AML-193 (cell line): Measurements from ENCODE around the gene DLG2.
A peak's percentile ranks its signal among the peaks of the same experiment; 100 is the strongest.
"Not testable (repeated sequence)": the region's sequence is repeated elsewhere in the genome, so short reads cannot be mapped to it uniquely, and the experiment has no call there.

Source experiments
- DNase-seq, 2 experiments: peaks; one replicate each; lab custom pipeline; 2025; lab: John Stamatoyannopoulos, UW

The DLG2 gene

GRCh38 chr11:85643191-85643614, 16.1 kb upstream of the DLG2 start:
- no peak for DNase-seq

DNA sequence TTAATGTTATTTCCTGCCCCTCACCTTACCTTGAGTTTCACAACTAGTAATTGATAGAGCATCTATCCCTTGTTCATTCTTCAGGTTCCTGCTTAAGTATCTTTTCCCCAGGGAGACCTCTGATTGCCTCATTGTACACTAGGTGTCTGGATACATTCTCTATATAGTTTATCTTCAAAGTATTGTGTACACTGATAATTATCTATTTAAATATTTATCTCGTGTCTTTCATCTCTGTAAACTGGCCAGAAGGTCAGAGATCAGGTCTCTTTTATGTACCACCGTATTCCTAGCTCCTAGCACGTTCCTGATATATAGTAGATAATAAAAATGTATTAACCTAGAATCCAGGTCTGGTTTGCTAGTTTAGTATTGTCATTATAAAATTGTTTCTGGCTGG, 7.6 kb upstream of the DLG2 start:
- DNase-seq, result no peak

DNA sequence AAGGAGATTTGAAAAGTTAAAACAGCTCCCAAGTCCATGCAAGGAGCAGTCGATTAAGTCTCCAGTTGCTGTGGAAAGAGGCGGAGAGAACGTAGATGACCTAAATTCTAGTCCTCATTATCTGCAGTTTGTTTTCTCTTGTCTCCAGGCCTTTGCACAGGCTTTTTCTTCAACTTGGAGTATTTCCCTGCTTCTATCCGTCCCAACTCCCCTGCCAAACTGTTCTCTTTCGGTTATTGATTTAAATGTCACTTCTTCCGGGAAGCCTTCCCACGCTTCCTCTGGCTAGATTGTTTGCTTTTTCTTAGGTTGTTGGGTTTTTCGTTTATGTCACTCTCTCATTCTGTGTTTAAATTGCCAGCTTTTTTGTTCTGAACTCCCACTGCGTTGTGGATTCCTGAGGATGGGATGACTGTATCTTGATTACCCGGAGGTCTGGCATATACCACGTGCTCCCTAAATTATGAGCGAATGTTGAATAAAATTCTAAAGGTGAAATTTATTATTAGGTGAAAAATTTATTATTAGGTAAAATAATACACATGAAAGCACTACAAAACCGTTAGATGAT, 1.7 kb upstream of the DLG2 start:
- DNase-seq, result peak in 1 of 2 experiments; percentile 49

DNA sequence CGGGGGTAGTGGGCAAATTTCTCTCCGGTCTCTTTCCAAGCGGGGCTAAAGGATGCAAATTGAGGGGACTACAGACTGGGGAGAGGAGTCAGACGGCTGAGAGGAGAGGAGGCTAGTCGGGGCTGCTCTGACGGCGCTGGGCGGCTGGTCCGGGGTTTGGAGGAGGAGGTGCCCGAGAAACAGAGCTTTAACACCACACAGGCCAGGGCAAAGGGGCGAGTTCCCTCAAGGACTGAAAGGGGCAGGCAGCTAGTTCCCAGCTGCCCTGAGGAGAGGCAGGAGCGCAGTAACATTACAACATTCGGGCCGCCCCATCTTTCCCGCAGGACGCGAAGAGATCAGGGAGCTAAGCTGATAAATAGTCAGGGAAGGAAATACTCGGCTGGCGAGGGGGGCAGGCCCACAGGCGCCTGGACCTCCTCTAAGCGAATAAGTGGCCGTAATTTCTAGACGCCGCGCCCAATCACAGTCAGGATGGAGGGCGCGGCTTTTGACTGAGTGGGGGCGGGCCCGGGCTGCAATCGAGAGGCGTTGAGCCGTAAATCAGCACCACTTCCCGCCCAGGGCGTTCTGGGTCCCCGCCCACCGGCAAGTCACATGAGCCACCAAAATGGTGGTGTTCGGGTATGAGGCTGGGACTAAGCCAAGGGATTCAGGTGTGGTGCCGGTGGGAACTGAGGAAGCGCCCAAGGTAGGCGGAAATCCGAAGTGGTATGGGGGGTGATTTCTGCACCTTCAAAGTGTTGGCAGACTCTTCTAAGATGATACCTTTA, 1.0 kb upstream of the DLG2 start, which contains the start of gene TMEM126B:
TMEM126B (plus strand) TSS at position 596 of the 773 bp plus-strand sequence; CDS start at position 611, 15 bp downstream.
- peak; percentile 96 to 97 for DNase-seq

DNA sequence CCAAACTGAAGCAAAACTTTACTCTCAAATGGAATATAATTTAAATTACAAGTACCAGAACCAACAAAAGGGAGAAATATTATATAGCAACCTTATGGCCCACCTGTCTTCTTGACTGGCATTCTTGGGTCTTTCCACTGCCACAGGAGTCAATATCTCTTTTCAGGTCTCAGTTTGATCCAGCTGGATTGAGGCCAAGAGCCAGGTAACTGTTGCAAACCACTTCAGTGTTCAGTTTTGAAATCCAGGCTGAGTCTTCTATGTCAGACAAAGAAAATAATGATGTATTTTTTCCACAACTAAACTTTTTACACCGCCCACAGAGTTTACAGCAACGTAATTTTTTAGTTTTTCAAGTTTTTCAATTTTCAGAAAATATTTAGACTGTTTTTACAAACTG, 648 bp downstream of the DLG2 start:
- DNase-seq, result no peak

- no peak for DNase-seq
These were observed 6.9 kb downstream of the DLG2 start for GRCh38 chr11:85620256-85620655.

DNA sequence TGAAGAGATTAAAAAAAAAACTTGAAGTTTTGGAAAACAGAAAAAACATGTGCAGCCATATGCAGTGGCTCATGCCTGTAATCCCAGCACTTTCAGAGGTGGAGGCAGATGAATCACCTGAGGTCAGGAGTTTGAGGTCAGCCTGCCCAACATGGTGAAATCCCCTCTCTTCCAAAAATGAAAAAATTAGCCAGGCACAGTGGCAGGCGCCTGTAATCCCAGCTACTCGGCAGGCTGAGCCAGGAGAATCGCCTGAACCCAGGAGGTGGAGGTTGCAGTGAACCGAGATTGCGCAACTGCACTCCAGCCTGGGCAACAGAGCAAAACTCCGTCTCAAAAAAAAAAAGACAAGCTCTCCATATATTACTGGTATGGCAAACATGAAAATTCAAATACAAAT, 7.6 kb downstream of the DLG2 start:
- DNase-seq, result no peak

GRCh38 chr11:85611643-85612042, 15.5 kb downstream of the DLG2 start:
- not testable (repeated sequence) for DNase-seq

DNA sequence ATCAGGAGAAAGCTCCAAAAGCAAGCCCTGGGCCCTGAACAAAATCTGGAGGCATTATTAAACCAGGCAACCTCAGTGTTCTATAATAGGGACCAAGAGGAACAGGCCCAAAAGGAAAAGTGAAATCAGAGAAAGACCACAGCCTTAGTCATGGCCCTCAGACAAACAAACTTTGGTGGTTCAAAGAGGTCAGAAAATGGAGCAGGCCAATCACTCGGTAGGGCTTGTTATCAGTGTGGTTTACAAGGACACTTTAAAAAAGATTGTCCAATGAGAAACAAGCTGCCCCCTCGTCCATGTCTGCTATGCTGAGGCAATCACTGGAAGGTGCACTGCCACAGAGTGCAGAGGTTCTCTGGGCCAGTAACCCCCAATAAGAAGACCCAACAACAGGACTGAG, 17.9 kb downstream of the DLG2 start:
- not testable (repeated sequence) for DNase-seq

DNA sequence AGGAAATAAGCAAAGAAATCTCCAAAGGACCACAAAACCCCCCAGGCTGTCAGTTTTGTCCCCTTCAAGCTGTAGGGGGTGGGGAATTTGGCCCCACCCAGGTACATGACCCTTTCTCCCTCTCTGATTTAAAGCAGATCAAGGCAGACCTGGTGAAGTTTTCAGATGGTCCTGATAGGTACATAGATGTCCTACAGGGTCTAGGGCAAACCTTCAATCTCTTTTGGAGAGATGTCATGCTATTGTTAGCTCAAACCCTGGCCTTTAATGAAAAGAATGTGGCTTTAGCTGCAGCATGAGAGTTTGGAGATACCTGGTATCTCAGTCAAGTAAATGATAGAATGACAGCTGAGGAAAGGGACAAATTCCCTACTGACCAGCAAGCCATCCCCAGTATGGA, 18.5 kb downstream of the DLG2 start:
- not testable (repeated sequence) for DNase-seq

DNA sequence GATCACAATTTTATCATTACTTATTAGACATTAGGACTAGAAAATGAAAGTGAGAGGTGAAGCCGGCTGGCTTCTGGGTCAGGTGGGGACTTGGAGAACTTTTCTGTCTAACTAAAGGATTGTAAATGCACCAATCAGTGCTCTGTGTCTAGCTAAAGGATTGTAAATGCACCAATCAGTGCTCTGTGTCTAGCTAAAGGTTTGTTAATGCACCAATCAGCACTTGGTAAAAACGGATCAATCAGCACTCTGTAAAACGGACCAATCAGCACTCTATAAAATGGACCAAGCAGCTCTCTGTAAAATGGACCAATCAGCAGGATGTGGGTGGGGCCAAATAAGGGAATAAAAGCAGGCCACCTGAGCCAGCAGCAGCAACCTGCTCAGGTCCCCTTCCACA, 20.9 kb downstream of the DLG2 start:
- DNase-seq, result not testable (repeated sequence)

DNA sequence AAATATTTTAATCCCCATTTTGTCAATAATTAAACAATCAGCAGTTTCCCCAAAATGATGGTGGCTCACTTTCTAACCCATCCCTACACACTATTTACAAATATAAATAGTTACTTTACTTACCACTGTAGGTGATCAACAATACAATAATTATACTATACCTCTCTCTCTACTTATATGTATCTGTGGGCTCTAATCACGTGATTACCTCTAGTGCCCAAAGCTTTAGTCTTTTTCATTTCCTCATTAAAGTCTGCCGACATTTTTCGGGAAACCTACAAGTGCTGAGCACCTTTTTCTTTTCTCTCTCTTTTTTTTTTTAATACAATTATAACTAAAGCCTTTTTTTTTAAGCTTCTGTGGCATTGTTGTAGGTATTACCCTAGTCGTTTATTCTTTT, 23.9 kb downstream of the DLG2 start:
- no peak for DNase-seq

GRCh38 chr11:85602526-85603213, 24.5 kb downstream of the DLG2 start:
- peak; percentile 49 to 76 for DNase-seq

DNA sequence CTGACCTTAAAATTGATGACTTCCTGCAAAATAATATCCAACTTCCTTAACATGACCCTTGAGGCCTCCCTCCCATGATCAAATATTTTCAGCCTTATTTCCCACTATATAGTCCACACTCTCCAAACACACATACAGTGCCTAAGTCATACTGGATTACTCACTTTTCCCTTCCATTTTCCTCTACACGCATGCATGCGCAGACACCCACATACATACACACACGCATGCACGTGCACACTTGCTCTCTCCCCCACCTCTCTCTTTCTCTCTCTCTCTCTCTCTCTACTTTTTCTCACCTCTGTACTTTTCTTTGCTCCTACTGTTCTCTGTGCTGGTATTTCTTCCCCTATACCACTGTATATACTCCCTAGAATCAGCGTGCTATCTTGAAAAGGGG, 28.1 kb downstream of the DLG2 start:
- DNase-seq, result no peak

- no peak for DNase-seq
These were observed 30.3 kb downstream of the DLG2 start for GRCh38 chr11:85596886-85597285.

DNA sequence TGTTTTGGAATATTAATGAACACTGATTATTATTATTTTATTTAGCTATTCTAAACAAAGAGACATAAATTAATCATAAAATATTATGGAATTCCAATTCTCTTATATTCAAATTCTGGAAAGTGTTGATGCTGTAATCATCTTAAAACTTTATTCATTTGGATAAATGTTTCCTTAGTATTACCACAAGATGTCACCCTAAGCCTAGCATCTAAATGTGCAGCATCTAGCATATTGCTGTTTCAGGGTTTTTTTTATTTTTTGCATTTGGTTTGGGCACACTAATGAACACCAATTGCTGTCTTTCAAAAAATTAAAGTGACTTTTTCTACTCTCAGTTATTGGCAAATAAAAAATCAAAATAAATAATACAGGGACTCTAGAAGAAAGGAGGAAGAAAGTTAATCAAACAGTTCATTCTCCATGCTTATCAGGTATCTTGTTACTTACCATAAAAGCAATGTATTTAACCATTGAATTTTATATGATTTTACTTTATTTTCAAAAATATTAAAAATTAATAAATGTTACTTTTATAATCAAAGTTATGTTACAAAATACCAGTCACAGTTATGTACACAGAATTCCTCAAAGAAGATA, 31.8 kb downstream of the DLG2 start:
- DNase-seq, result peak; percentile 56 to 57

- peak; percentile 46 to 50 for DNase-seq
These were observed 36.2 kb downstream of the DLG2 start for GRCh38 chr11:85590848-85591483.

DNA sequence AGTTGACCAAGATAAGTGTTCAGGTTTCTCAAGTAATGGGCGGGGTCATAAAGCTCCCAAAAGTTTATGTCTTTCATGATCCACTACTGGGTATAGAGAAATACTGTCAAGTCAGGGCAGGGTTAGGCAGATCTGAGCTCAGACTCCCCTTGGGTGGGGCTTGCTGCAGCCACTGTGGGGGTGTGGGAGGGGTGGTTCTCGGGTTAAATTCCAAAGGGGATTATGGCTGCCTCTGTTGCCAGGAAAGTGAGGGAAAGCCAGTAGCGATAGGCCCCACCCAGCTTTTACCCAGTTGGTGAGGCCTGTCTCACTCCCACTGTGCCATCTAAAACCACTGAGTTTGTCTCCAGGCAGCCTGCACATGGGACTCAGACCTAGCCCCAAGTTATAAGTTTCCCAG, 37.8 kb downstream of the DLG2 start:
- DNase-seq, result no peak

DNA sequence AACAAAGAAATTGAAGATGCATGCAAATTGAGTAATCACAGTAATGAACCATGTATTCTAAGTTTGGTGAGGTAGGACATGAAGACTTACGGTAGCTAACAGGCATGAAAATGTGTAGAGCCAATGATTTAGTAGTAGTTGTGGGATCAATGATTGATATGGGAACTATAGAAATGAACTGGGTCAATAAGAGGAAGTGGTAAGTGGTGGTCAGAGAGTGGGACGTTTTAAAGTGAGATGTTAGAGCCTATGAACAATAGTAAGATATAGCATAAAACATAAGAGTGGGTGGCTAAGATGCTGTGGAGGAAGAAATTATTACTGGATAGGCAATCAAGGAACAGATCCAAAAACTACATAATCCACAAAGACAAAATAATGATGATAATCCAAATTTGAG, 45.0 kb downstream of the DLG2 start:
- DNase-seq, result no peak

GRCh38 chr11:85575388-85575787, 51.8 kb downstream of the DLG2 start:
- DNase-seq, result no peak

DNA sequence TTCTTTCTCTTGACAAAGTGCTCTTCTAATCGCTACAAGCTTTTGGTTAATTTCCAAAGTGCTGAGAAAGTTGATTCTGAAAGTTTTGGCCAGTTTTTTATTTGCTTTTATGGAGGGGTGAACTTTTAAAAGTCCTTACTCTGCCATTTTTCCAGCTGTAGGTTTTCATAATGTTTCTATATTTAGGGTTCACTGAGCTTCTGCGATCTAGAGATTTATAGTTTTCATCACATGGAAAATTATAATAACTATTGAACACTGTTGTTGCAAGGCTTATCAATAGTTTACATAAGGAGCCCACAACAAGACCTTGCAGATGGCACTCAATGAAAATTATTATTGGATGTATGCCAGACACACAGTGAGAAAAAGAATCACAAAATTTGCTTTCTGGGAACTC, 55.1 kb downstream of the DLG2 start:
- no peak for DNase-seq

DNA sequence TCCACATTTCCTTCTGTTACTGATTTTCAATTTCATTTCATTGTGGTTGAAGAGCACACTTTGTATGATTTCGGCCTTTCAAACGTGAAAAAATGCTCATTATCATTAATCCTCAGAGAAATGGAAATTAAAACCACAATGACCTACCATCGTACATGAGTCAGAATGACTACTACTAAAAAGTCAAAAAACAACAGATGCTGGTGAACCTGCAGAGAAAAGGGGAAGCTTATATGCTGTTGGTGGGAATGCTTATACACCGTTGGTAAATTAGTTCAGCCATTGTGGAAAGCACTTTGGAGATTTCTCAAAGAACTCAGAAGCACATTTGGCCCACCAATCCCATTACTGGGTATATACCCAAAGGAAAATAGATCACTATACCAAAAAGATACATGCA, 57.6 kb downstream of the DLG2 start:
- DNase-seq, result no peak
